K562 (cell line): Measurements from ENCODE around the gene FSIP2. TPM values are rescaled to one million over a fixed set of nuclear protein-coding genes. Genes with fewer than 3 reads are reported as not detected.

ENCODE experiments used
- AFF4 ChIP-seq: sonication (generic); formaldehyde crosslinking; IDR thresholded peaks from 2 replicates; pipeline ENCODE4 v1.8.0; 2023; ENCODE audit warnings: mild to moderate bottlenecking, missing genetic modification reagents
- ESRRB ChIP-seq: fragments of 250-450 bp; sonication (Bioruptor Pico); IDR thresholded peaks from 2 replicates; pipeline ENCODE4 v1.5.0; 2020; ENCODE audit warnings: mild to moderate bottlenecking, moderate library complexity, borderline replicate concordance
- HLTF ChIP-seq: fragments of 450-650 bp; IDR thresholded peaks from 2 replicates; pipeline ENCODE4 v1.6.1; 2016
- KLF13 ChIP-seq: fragments of 450-650 bp; IDR thresholded peaks from 2 replicates; pipeline ENCODE4 v1.6.1; 2016; ENCODE audit warnings: missing genetic modification characterization, low read depth, mild to moderate bottlenecking, missing compliant biosample characterization, moderate library complexity, borderline replicate concordance
- MAFF ChIP-seq: IDR thresholded peaks from 2 replicates; pipeline ENCODE4 v1.6.1; 2012; ENCODE audit warnings: low read length, improper control_type of control experiment
- PHTF2 ChIP-seq: fragments of 250-450 bp; sonication (Bioruptor Pico); IDR thresholded peaks from 2 replicates; pipeline ENCODE4 v1.5.0; 2021; ENCODE audit warnings: mild to moderate bottlenecking
- SMARCA4 ChIP-seq: fragments of 450-650 bp; IDR thresholded peaks from 2 replicates; pipeline ENCODE4 v1.6.1; 2016
- SMARCE1 ChIP-seq: fragments of 450-650 bp; IDR thresholded peaks from 2 replicates; pipeline ENCODE4 v1.7.1; 2016; ENCODE audit warnings: mild to moderate bottlenecking
- STAT5B ChIP-seq: fragments of 250-450 bp; sonication (Bioruptor Pico); IDR thresholded peaks from 2 replicates; pipeline ENCODE4 v1.8.0; 2021; ENCODE audit warnings: mild to moderate bottlenecking, inconsistent platforms
- YY1 ChIP-seq, 3 experiments: IDR thresholded peaks; 2 replicates each; pipeline ENCODE4 v1.6.1; 2011; ENCODE audit warnings: low read length in 2 of 3, mild to moderate bottlenecking in 2 of 3, moderate library complexity in 2 of 3, borderline replicate concordance in 1 of 3, control low read depth in 1 of 3, low read depth in 1 of 3; ENCODE audit not compliant: insufficient read depth in 3 of 3, insufficient replicate concordance in 2 of 3, control insufficient read depth in 1 of 3, insufficient read length in 1 of 3; ENCODE audit errors: extremely low read depth in 1 of 3
- ZBTB33 ChIP-seq: sonication (generic); formaldehyde crosslinking; IDR thresholded peaks from 2 replicates; pipeline ENCODE4 v1.8.1; 2023; ENCODE audit warnings: mild to moderate bottlenecking, missing genetic modification reagents
- ZNF274 ChIP-seq: IDR thresholded peaks from 2 replicates; pipeline ENCODE4 v1.6.1; 2011; ENCODE audit warnings: low read depth, mild to moderate bottlenecking, low read length, moderate library complexity, borderline replicate concordance
- ZNF431 ChIP-seq: sonication (generic); formaldehyde crosslinking; IDR thresholded peaks from 2 replicates; pipeline ENCODE4 v1.8.0; 2022; ENCODE audit warnings: mild to moderate bottlenecking, missing genetic modification reagents
- ZNF57 ChIP-seq: fragments of 450-650 bp; formaldehyde crosslinking; IDR thresholded peaks from 2 replicates; pipeline ENCODE4 v1.4.0; 2020; ENCODE audit warnings: mild to moderate bottlenecking, moderate library complexity
- ZNF668 ChIP-seq: fragments of 250-450 bp; sonication (Bioruptor Pico); IDR thresholded peaks from 2 replicates; pipeline ENCODE4 v1.8.0; 2022; ENCODE audit warnings: mild to moderate bottlenecking, inconsistent platforms
- polyA plus RNA-seq, 8 experiments: library from polyadenylated mRNA; depleted of rRNA in 4 of 8; stranded (reverse) in 5 of 8; unstranded in 3 of 8; fragments of >200 nt; fragmentation: Nextera tagmentation in 2 of 8; fragmentation: Illumina TruSeq in 1 of 8; extraction: Ambion mirVana in 2 of 8; extraction: Trizol in 1 of 8; gene quantifications; 2 replicates each; pipeline versions ENCODE4 v1.2.1 to v1.2.3, GENCODE V29; 2011 to 2014; ENCODE audit warnings: inconsistent platforms in 1 of 8, missing spikeins in 1 of 8
- total RNA-seq, 7 experiments: library from RNA; depleted of rRNA in 6 of 7; stranded (reverse); fragments of >200 nt in 6 of 7; fragmentation: Illumina TruSeq in 2 of 7; extraction: Trizol in 2 of 7; gene quantifications; 2 replicates each; pipeline versions ENCODE4 v1.2.1 to v1.2.3, GENCODE V29; 2011 to 2021; ENCODE audit warnings: low replicate concordance in 1 of 7
- TF ChIP-seq, protein P1 (sequence below): sonication (generic); formaldehyde crosslinking; IDR thresholded peaks from 2 replicates; pipeline ENCODE4 v1.8.0; 2022; ENCODE audit warnings: mild to moderate bottlenecking, low read depth, missing genetic modification reagents
- TF ChIP-seq, protein P2 (sequence below): IDR thresholded peaks from 2 replicates; pipeline ENCODE4 v1.6.1; 2016; ENCODE audit warnings: missing genetic modification characterization, missing compliant biosample characterization
- TF ChIP-seq, protein P3 (sequence below): fragments of 450-650 bp; formaldehyde crosslinking; conservative IDR thresholded peaks from 2 replicates; pipeline ENCODE4 v1.4.0; 2022; ENCODE audit warnings: mild to moderate bottlenecking, missing genetic modification characterization

FSIP2 gene
- total and polyA plus RNA-seq, 9 of the 15 experiments (the other 6 are each of a cell fraction or from before 2014, with no cell fraction given): 0.01 to 0.04 TPM; not detected in 7

GRCh38 chr2:185862657-185863398 is 124.2 kb downstream of the FSIP2 start (continued):
- TF ChIP-seq SMARCA4 (no peak), HLTF (no peak), STAT5B (CRISPR knock-in tag) (no peak), ZNF274 (no peak), YY1 (IDR thresholded peaks at IDR 0.05; ENCODE audit: borderline replicate concordance in 1 of 3, control insufficient read depth in 1 of 3, extremely low read depth in 1 of 3, insufficient read depth in 3 of 3, insufficient read length in 1 of 3, insufficient replicate concordance in 2 of 3, low read depth in 1 of 3, low read length in 2 of 3) (no peak), MAFF (peak; percentile 49), ESRRB (CRISPR knock-in tag) (no peak), ZBTB33 (CRISPR knock-in tag) (no peak), AFF4 (CRISPR knock-in tag) (no peak), SMARCE1 (no peak), ZNF57 (CRISPR knock-in tag) (no peak), ZNF431 (no peak), PHTF2 (CRISPR knock-in tag) (no peak), KLF13 (tag) (no peak), ZNF668 (CRISPR knock-in tag) (no peak)
- TF ChIP-seq, protein P1, sequence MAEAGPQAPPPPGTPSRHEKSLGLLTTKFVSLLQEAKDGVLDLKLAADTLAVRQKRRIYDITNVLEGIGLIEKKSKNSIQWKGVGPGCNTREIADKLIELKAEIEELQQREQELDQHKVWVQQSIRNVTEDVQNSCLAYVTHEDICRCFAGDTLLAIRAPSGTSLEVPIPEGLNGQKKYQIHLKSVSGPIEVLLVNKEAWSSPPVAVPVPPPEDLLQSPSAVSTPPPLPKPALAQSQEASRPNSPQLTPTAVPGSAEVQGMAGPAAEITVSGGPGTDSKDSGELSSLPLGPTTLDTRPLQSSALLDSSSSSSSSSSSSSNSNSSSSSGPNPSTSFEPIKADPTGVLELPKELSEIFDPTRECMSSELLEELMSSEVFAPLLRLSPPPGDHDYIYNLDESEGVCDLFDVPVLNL (CRISPR knock-in tag): no peak
- TF ChIP-seq, protein P2, sequence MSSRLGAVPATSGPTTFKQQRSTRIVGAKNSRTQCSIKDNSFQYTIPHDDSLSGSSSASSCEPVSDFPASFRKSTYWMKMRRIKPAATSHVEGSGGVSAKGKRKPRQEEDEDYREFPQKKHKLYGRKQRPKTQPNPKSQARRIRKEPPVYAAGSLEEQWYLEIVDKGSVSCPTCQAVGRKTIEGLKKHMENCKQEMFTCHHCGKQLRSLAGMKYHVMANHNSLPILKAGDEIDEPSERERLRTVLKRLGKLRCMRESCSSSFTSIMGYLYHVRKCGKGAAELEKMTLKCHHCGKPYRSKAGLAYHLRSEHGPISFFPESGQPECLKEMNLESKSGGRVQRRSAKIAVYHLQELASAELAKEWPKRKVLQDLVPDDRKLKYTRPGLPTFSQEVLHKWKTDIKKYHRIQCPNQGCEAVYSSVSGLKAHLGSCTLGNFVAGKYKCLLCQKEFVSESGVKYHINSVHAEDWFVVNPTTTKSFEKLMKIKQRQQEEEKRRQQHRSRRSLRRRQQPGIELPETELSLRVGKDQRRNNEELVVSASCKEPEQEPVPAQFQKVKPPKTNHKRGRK (tag): no peak
- TF ChIP-seq, protein P3, sequence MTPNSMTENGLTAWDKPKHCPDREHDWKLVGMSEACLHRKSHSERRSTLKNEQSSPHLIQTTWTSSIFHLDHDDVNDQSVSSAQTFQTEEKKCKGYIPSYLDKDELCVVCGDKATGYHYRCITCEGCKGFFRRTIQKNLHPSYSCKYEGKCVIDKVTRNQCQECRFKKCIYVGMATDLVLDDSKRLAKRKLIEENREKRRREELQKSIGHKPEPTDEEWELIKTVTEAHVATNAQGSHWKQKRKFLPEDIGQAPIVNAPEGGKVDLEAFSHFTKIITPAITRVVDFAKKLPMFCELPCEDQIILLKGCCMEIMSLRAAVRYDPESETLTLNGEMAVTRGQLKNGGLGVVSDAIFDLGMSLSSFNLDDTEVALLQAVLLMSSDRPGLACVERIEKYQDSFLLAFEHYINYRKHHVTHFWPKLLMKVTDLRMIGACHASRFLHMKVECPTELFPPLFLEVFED (CRISPR knock-in tag): no peak
